K562 (cell line): ENCODE results near the gene PTGER3. TPM values are rescaled to one million over a fixed set of nuclear protein-coding genes. Genes with fewer than 3 reads are reported as not detected.
A peak's percentile ranks its signal among the peaks of the same experiment; 100 is the strongest.
"Not testable (repeated sequence)": the region's sequence is repeated elsewhere in the genome, so short reads cannot be mapped to it uniquely, and the experiment has no call there.

Source experiments
- ATAC-seq: fragments of 200-7000 bp; cut with Tn5 transposase; 3 replicates; pipeline ENCODE4 v1.9.1; 2020; ENCODE audit warnings: moderate library complexity
- BruUV-seq: library from RNA; stranded (reverse); fragments of 400-500 nt; replicated peaks from 2 replicates; lab custom pipeline; 2021; lab: Mats Ljungman, UMichigan
- CTCF ChIA-PET: fragments of 300-600 bp; formaldehyde crosslinking; extraction: SDS; loops from one replicate; lab custom pipeline; 2021; ENCODE audit warnings: low intra/inter-chr PET ratio; lab: Yijun Ruan, JAX
- POLR2A ChIA-PET: fragments of 300-600, 350-650 bp; sonication (Branson Sonifier 250); formaldehyde crosslinking; extraction: SDS; loops from one replicate; lab custom pipeline; 2021; ENCODE audit warnings: antibody characterized with exemption, inconsistent platforms; lab: Yijun Ruan, JAX
- DNase-seq, 4 experiments: peaks; one replicate each; pipeline versions ENCODE4 v3.0.0 to v3.0.0-alpha.2; 2011 to 2018; ENCODE audit warnings: low spot score in 3 of 4, mixed read lengths in 3 of 4; ENCODE audit errors: extremely low read depth in 1 of 4
- FAIRE-seq: peaks from 2 replicates; lab custom pipeline; 2011; peaks lifted over from hg19 to GRCh38; lab: Jason Lieb, UNC
- H2AFZ ChIP-seq: 2 replicates; pipeline ENCODE4 v1.6.0; 2011; ENCODE audit warnings: low read depth, low read length, control low read depth, inconsistent platforms
- H3K27ac ChIP-seq: fragments of 200-600 bp; 3 replicates; pipeline ENCODE4 v1.8.0; 2011; ENCODE audit warnings: low read depth, mild to moderate bottlenecking, control low read depth, inconsistent platforms, low read length, moderate library complexity, mixed read lengths; ENCODE audit errors: extremely low read depth
- H3K27me3 ChIP-seq, 2 experiments: fragments of 300-600 bp in 1 of 2; 2 replicates in 1 of 2; 3 replicates in 1 of 2; pipeline versions ENCODE4 v1.6.0 to v1.8.0; 2011; ENCODE audit warnings: inconsistent platforms in 2 of 2, low read length in 2 of 2, mild to moderate bottlenecking in 1 of 2, mixed read lengths in 1 of 2, moderate library complexity in 1 of 2; ENCODE audit not compliant: control insufficient read depth in 2 of 2, insufficient read depth in 2 of 2
- H3K36me3 ChIP-seq: fragments of 300-600 bp; 3 replicates; pipeline ENCODE4 v1.8.0; 2011; ENCODE audit warnings: mild to moderate bottlenecking, low read length, inconsistent platforms; ENCODE audit not compliant: control insufficient read depth, insufficient read depth
- H3K4me1 ChIP-seq, 2 experiments: fragments of 200-600 bp in 1 of 2; replicated peaks in 1 of 2; 2 replicates in 1 of 2; 3 replicates in 1 of 2; pipeline versions ENCODE4 v1.5.1 to v1.8.0; 2011; ENCODE audit warnings: inconsistent platforms in 2 of 2, low read length in 2 of 2, mild to moderate bottlenecking in 1 of 2, mixed read lengths in 1 of 2, moderate library complexity in 1 of 2; ENCODE audit not compliant: control insufficient read depth in 2 of 2, insufficient read depth in 2 of 2
- H3K4me2 ChIP-seq: 2 replicates; pipeline ENCODE4 v1.6.1; 2011; ENCODE audit warnings: low read length, control low read depth, inconsistent platforms, mixed read lengths; ENCODE audit not compliant: insufficient read depth
- H3K4me3 ChIP-seq: fragments of 200-600 bp; sonication (generic), shearing (Covaris generic); 2 replicates; pipeline ENCODE4 v1.5.1; 2016; ENCODE audit warnings: control low read depth, inconsistent platforms
- H3K79me2 ChIP-seq: fragments of 200-600 bp; 3 replicates; pipeline ENCODE4 v1.8.0; 2011; ENCODE audit warnings: low read length, inconsistent platforms; ENCODE audit not compliant: control insufficient read depth, insufficient read depth
- H3K9ac ChIP-seq, 2 experiments: 2 replicates each; pipeline versions ENCODE4 v1.6.0 to v1.6.1; 2011; ENCODE audit warnings: low read depth in 2 of 2, low read length in 2 of 2, control low read depth in 1 of 2, inconsistent platforms in 1 of 2, mild to moderate bottlenecking in 1 of 2, mixed read lengths in 1 of 2; ENCODE audit not compliant: insufficient read depth in 1 of 2
- H3K9me1 ChIP-seq: one replicate; pipeline ENCODE4 v1.6.0; 2011; ENCODE audit warnings: inconsistent platforms, mild to moderate bottlenecking, low read length, moderate library complexity; ENCODE audit not compliant: control insufficient read depth, insufficient read depth
- H3K9me3 ChIP-seq: replicated peaks from 2 replicates; pipeline ENCODE4 v1.5.1; 2011; ENCODE audit warnings: low read depth, low read length, inconsistent platforms; ENCODE audit not compliant: control insufficient read depth, insufficient read depth
- H4K20me1 ChIP-seq: replicated peaks from 2 replicates; pipeline ENCODE4 v1.6.1; 2011; ENCODE audit warnings: low read length, inconsistent platforms, mixed read lengths; ENCODE audit not compliant: control insufficient read depth, insufficient read depth
- DDX20 ChIP-seq: fragments of 450-650 bp; IDR thresholded peaks from 2 replicates; pipeline ENCODE4 v1.6.1; 2016; ENCODE audit warnings: missing genetic modification characterization, low read depth, mild to moderate bottlenecking, missing compliant biosample characterization, moderate library complexity
- HINFP ChIP-seq: fragments of 450-650 bp; conservative IDR thresholded peaks from 2 replicates; pipeline ENCODE4 v1.6.1; 2016; ENCODE audit warnings: missing genetic modification characterization, low read depth, mild to moderate bottlenecking, control low read depth, missing compliant biosample characterization
- MEF2D ChIP-seq: conservative IDR thresholded peaks from 2 replicates; pipeline ENCODE4 v1.6.1; 2016; ENCODE audit warnings: low read depth, missing genetic modification characterization, missing compliant biosample characterization
- PHB2 ChIP-seq: fragments of 450-650 bp; IDR thresholded peaks from 2 replicates; pipeline ENCODE4 v1.6.1; 2017; ENCODE audit warnings: low read depth
- SPI1 ChIP-seq: IDR thresholded peaks from 2 replicates; pipeline ENCODE4 v1.6.1; 2011; ENCODE audit warnings: low read depth, low read length, control low read depth, borderline replicate concordance
- ZC3H4 ChIP-seq: sonication (generic); formaldehyde crosslinking; IDR thresholded peaks from 2 replicates; pipeline ENCODE4 v1.9.0; 2021; ENCODE audit warnings: missing genetic modification reagents, borderline replicate concordance
- ZNF766 ChIP-seq: fragments of 200-800 bp; sonication (Bioruptor generic); conservative IDR thresholded peaks from 2 replicates; pipeline ENCODE4 v1.6.1; 2016; ENCODE audit warnings: missing genetic modification characterization, missing compliant biosample characterization
- WGBS: fragments of 100-300 bp; shearing (Covaris generic); methylation state at CpG from one replicate; pipeline ENCODE4 v1.1.6; 2016; ENCODE audit warnings: low coverage, mixed read lengths; ENCODE audit not compliant: insufficient coverage; ENCODE audit errors: missing lambda C conversion rate; 5-methylcytosine and 5-hydroxymethylcytosine counted together
- in situ Hi-C: fragments of 300-500 bp; cut with MboI; formaldehyde crosslinking; loops from 4 replicates; pipeline ENCODE4 v1.15.0; 2018; ENCODE audit warnings: inconsistent platforms, mixed read lengths
- intact Hi-C: fragments of 100-400 bp; cut with micrococcal nuclease; formaldehyde crosslinking; loops from 2 replicates; pipeline ENCODE4 v1.14.2; 2022
- polyA plus RNA-seq, 8 experiments: library from polyadenylated mRNA; depleted of rRNA in 4 of 8; stranded (reverse) in 5 of 8; unstranded in 3 of 8; fragments of >200 nt; fragmentation: Nextera tagmentation in 2 of 8; fragmentation: Illumina TruSeq in 1 of 8; extraction: Ambion mirVana in 2 of 8; extraction: Trizol in 1 of 8; gene quantifications; 2 replicates each; pipeline versions ENCODE4 v1.2.1 to v1.2.3, GENCODE V29; 2011 to 2014; ENCODE audit warnings: inconsistent platforms in 1 of 8, missing spikeins in 1 of 8
- total RNA-seq, 7 experiments: library from RNA; depleted of rRNA in 6 of 7; stranded (reverse); fragments of >200 nt in 6 of 7; fragmentation: Illumina TruSeq in 2 of 7; extraction: Trizol in 2 of 7; gene quantifications; 2 replicates each; pipeline versions ENCODE4 v1.2.1 to v1.2.3, GENCODE V29; 2011 to 2021; ENCODE audit warnings: low replicate concordance in 1 of 7
- TF ChIP-seq, protein P1 (sequence below): fragments of 250-450 bp; sonication (Bioruptor Pico); IDR thresholded peaks from 2 replicates; pipeline ENCODE4 v1.4.0; 2020; ENCODE audit warnings: mild to moderate bottlenecking, moderate library complexity
- TF ChIP-seq, protein P2 (sequence below): fragments of 450-650 bp; conservative IDR thresholded peaks from 2 replicates; pipeline ENCODE4 v1.6.1; 2016; ENCODE audit warnings: missing genetic modification characterization, low read depth, mild to moderate bottlenecking, missing compliant biosample characterization, moderate library complexity

Gene PTGER3
- total and polyA plus RNA-seq, 9 of the 15 experiments (the other 6 are each of a cell fraction or from before 2014, with no cell fraction given), result 3.8 to 28.5 (median 14.2) TPM

- BruUV-seq, H3K9me3 ChIP-seq, DNase-seq, H2AFZ ChIP-seq, CTCF ChIA-PET, H3K4me1 ChIP-seq, H3K9ac ChIP-seq, H3K4me2 ChIP-seq, H3K27me3 ChIP-seq, POLR2A ChIA-PET, intact Hi-C loops, FAIRE-seq, H3K9me1 ChIP-seq, H3K79me2 ChIP-seq, H3K36me3 ChIP-seq, ATAC-seq, in situ Hi-C loops, H3K27ac ChIP-seq, H4K20me1 ChIP-seq, H3K4me3 ChIP-seq: not testable (repeated sequence)
- WGBS, result 9% methylated on average over 2 of the region's 2 CpGs
- TF ChIP-seq ZNF766 (CRISPR knock-in tag) (peak; percentile 88), SPI1 (0 out of 2 replicates have a peak, but pooled peaks have one; percentile 3)
Observed at GRCh38 chr1:70940398-70940797, 107.2 kb downstream of the PTGER3 start.

- Histone ChIP-seq H3K27ac (no peak overlapping the region), H3K4me1 (no peaks in the 10 kb centered on the region), H3K4me3 (no peak overlapping the region), H3K27me3 (no peaks in the 10 kb centered on the region), H3K79me2 (no peaks in the 10 kb centered on the region), H4K20me1 (no peaks in the 10 kb centered on the region), H3K9me1 (no peaks in the 10 kb centered on the region)
- FAIRE-seq (no peak), ATAC-seq (no peak), DNase-seq (no peak)
- intact Hi-C loops (no loop called here), in situ Hi-C loops (no loop called here)
- TF ChIP-seq, protein P1, sequence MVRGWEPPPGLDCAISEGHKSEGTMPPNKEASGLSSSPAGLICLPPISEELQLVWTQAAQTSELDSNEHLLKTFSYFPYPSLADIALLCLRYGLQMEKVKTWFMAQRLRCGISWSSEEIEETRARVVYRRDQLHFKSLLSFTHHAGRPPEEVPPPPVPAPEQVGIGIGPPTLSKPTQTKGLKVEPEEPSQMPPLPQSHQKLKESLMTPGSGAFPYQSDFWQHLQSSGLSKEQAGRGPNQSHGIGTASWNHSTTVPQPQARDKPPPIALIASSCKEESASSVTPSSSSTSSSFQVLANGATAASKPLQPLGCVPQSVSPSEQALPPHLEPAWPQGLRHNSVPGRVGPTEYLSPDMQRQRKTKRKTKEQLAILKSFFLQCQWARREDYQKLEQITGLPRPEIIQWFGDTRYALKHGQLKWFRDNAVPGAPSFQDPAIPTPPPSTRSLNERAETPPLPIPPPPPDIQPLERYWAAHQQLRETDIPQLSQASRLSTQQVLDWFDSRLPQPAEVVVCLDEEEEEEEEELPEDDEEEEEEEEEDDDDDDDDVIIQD, result no peak
- TF ChIP-seq MEF2D (tag) (no peak), DDX20 (tag) (no peak), ZC3H4 (CRISPR knock-in tag) (no peak), HINFP (tag) (no peak), PHB2 (no peak)
- TF ChIP-seq, protein P2, sequence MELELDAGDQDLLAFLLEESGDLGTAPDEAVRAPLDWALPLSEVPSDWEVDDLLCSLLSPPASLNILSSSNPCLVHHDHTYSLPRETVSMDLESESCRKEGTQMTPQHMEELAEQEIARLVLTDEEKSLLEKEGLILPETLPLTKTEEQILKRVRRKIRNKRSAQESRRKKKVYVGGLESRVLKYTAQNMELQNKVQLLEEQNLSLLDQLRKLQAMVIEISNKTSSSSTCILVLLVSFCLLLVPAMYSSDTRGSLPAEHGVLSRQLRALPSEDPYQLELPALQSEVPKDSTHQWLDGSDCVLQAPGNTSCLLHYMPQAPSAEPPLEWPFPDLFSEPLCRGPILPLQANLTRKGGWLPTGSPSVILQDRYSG, result no peak
- TF ChIP-seq, all 486 proteins: peak for 0
- Histone ChIP-seq H3K9ac (no peak overlapping the region), H3K4me2 (no peak overlapping the region), H2AFZ (no peak overlapping the region), H3K9me3 (peaks cover 4% of the 10 kb centered on the region; the same call in 1 of the 2 replicates), H3K36me3 (no peaks in the 10 kb centered on the region)
- WGBS, result 60% methylated on average over 5 of the region's 5 CpGs
- POLR2A ChIA-PET, result interaction anchor here (0.6 kb wide), 1 partner anchor 24 kb away, joined by 3 read pairs; no protein-coding TSS in a partner anchor
- no TSS peak for BruUV-seq
- CTCF ChIA-PET, result no interaction called here
Observed at GRCh38 chr1:70934194-70934961, 113.2 kb downstream of the PTGER3 start.
